Measurements from ENCODE around the gene EPC1. TPM values are rescaled to one million over a fixed set of nuclear protein-coding genes. Genes with fewer than 3 reads are reported as not detected.
A peak's percentile ranks its signal among the peaks of the same experiment; 100 is the strongest.
"Not testable (repeated sequence)": the region's sequence is repeated elsewhere in the genome, so short reads cannot be mapped to it uniquely, and the experiment has no call there.

Gene EPC1
- total and polyA plus RNA-seq, 5 donors from 2014 or later = 46.6 to 218 (median 62.2) TPM

DNA sequence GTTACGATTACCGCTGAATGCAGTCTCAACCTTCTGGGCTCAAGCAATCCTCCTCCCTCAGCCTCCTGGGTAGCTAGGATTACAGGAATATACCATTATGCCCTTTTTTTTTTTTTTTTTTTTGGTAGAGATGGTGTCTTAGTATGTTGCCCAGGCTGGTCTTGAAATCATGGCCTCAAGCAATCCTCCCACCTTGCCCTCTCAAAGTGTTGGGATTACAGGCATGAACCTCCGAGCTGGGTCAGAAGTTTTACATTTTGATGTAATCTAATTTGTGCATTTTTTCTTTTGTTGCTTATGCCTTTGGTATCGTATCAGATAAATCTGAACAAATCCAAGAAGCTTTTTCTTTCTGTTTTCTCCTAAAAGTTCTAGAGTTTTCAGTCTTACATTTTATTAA lies 87.4 kb downstream of the EPC1 start:
- Histone ChIP-seq H3K4me1 (ENCODE audit: control insufficient read depth, insufficient read depth, low read length, poor library complexity, severe bottlenecking) (peaks cover 6% of the 10 kb centered on the region), H3K9me3 (ENCODE audit: control insufficient read depth in 2 of 2, low read length in 2 of 2) (no peaks in the 10 kb centered on the region), H3K36me3 (ENCODE audit: control insufficient read depth, insufficient read depth, low read length) (no peaks in the 10 kb centered on the region), H3K27ac (ENCODE audit: insufficient read depth, low read length, poor library complexity, severe bottlenecking) (no peak overlapping the region), H3K27me3 (ENCODE audit: control insufficient read depth, insufficient read depth, low read length) (no peaks in the 10 kb centered on the region), H3K4me3 (ENCODE audit: low read depth, low read length) (no peak overlapping the region)
- Mint-ChIP-seq H3K27me3 (no peaks in the 10 kb centered on the region), H3K9me3 (no peaks in the 10 kb centered on the region), H3K36me3 (no peaks in the 10 kb centered on the region), H3K4me1 (peaks cover 6 to 16% (median 10%) of the 10 kb centered on the region in 4 donors), H3K27ac (no peak overlapping the region), H3K4me3 (no peak overlapping the region)
- no peak for DNase-seq
- no peak for ATAC-seq (ENCODE audit: low read depth in 2 of 2)

DNA sequence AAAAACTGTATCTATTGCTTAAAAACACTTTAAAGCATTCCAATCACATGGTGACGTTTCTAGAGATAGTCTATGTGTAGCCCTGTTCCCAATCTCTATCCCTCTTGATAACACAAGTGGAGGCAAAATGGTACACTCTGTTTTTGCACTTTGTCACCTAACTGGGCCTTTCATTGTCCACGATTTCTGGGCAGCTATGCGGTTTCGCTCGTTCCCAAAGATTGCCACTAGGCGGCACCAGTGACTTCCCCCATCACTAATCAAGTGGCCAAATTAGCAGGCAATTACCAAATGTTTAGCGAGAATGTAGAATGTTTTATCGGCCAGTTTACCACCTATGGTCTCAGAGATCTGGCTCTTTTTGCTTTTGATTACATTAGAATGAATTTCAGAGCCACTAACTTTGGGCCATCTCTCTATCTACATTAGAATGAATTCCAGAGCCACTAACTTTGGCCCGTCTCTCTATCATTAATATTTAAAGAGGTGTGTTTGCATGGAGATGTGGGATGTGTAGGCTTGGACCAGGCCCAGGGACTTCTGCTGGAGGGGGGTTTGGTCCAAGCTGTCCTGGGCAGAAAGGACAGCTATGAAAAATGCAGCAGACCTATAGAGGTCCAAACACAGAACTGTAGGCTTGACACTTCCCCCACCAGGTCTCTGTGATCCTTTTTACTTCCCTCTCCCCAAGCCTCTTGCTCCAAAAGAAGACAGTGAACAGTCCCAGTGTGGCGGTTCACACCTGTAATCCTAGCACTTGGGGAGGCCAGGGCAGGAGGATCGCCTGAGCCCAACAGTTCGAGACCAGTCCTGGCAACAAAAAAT lies 90.1 kb downstream of the EPC1 start:
- Histone ChIP-seq H3K27me3 (ENCODE audit: control insufficient read depth, insufficient read depth, low read length) (no peaks in the 10 kb centered on the region), H3K4me1 (ENCODE audit: control insufficient read depth, insufficient read depth, low read length, poor library complexity, severe bottlenecking) (peaks cover 6% of the 10 kb centered on the region), H3K27ac (ENCODE audit: insufficient read depth, low read length, poor library complexity, severe bottlenecking) (no peak overlapping the region), H3K9me3 (ENCODE audit: control insufficient read depth in 2 of 2, low read length in 2 of 2) (no peaks in the 10 kb centered on the region), H3K36me3 (ENCODE audit: control insufficient read depth, insufficient read depth, low read length) (no peaks in the 10 kb centered on the region), H3K4me3 (ENCODE audit: low read depth, low read length) (peak overlapping the region; percentile 9)
- H3K4me3 Mint-ChIP-seq = no peak overlapping the region
- peak; percentile 62 to 78 for ATAC-seq (ENCODE audit: low read depth in 2 of 2)
- peak overlapping the region in 2 of 3 donors; percentile 35 to 67 for H3K27ac Mint-ChIP-seq
- peak; percentile 48 to 85 (median 71) for DNase-seq
- no peaks in the 10 kb centered on the region for H3K9me3 Mint-ChIP-seq
- no peaks in the 10 kb centered on the region for H3K27me3 Mint-ChIP-seq
- peaks cover 6 to 11% (median 8%) of the 10 kb centered on the region in 4 donors for H3K4me1 Mint-ChIP-seq
- H3K36me3 Mint-ChIP-seq = no peaks in the 10 kb centered on the region

DNA sequence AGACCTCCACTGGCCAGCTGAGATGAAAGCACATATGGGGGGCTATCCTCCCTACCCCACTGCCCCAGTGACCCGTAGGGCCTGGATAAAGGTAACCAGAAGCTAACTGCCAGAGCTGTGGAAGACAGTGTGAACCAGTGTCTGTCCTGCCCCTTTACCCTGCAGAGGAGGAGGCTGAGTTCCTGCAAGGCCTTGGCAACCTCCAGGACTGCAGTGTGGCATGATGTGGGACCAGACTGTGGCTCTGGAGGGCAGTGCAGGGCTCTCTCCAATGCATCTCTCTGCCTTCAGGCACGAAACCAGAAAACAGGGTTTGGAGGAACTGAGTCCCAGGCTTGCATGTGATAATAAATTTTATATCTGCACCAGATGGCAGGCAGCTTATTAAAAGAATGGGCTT lies 93.1 kb downstream of the EPC1 start:
- Mint-ChIP-seq H3K36me3 (no peaks in the 10 kb centered on the region), H3K9me3 (no peaks in the 10 kb centered on the region), H3K27me3 (no peaks in the 10 kb centered on the region), H3K4me3 (no peak overlapping the region), H3K27ac (no peak overlapping the region), H3K4me1 (peaks cover 6 to 20% (median 14%) of the 10 kb centered on the region in 4 donors)
- ATAC-seq (ENCODE audit: low read depth in 2 of 2) (peak in 1 of 2 donors; percentile 21), DNase-seq (no peak)
- Histone ChIP-seq H3K27me3 (ENCODE audit: control insufficient read depth, insufficient read depth, low read length) (no peaks in the 10 kb centered on the region), H3K4me3 (ENCODE audit: low read depth, low read length) (no peak overlapping the region), H3K27ac (ENCODE audit: insufficient read depth, low read length, poor library complexity, severe bottlenecking) (no peak overlapping the region), H3K36me3 (ENCODE audit: control insufficient read depth, insufficient read depth, low read length) (no peaks in the 10 kb centered on the region), H3K4me1 (ENCODE audit: control insufficient read depth, insufficient read depth, low read length, poor library complexity, severe bottlenecking) (peaks cover 6% of the 10 kb centered on the region), H3K9me3 (ENCODE audit: control insufficient read depth in 2 of 2, low read length in 2 of 2) (no peaks in the 10 kb centered on the region)

DNA sequence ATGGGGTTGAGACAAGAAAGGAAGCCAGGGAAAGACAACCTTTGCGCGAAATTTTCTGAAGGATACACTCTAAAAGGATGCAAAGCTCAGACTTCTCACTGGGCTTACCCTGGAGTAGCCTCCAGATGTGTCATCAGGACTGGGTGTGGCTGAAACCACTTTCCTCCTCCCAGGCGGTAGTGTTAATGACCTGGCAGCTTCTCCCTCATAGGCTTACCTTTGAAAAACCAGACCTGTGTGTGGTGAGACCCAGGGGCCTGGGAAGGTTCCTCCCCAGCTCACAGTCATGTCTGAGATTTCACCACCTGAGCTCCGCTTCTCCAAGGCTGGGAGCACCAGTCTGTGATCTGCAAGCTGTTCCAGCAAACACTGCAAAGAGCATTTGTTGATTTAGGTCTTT lies 93.7 kb downstream of the EPC1 start:
- H3K27me3 ChIP-seq (ENCODE audit: control insufficient read depth, insufficient read depth, low read length) = no peaks in the 10 kb centered on the region
- H3K4me1 ChIP-seq (ENCODE audit: control insufficient read depth, insufficient read depth, low read length, poor library complexity, severe bottlenecking) = peaks cover 6% of the 10 kb centered on the region
- peaks cover 6 to 20% (median 14%) of the 10 kb centered on the region in 4 donors for H3K4me1 Mint-ChIP-seq
- no peaks in the 10 kb centered on the region for H3K36me3 Mint-ChIP-seq
- H3K36me3 ChIP-seq (ENCODE audit: control insufficient read depth, insufficient read depth, low read length) = no peaks in the 10 kb centered on the region
- no peak overlapping the region for H3K27ac Mint-ChIP-seq
- H3K9me3 ChIP-seq (ENCODE audit: control insufficient read depth in 2 of 2, low read length in 2 of 2) = no peaks in the 10 kb centered on the region
- H3K27me3 Mint-ChIP-seq = no peaks in the 10 kb centered on the region
- H3K4me3 ChIP-seq (ENCODE audit: low read depth, low read length) = no peak overlapping the region
- no peak overlapping the region for H3K4me3 Mint-ChIP-seq
- no peaks in the 10 kb centered on the region for H3K9me3 Mint-ChIP-seq
- H3K27ac ChIP-seq (ENCODE audit: insufficient read depth, low read length, poor library complexity, severe bottlenecking) = no peak overlapping the region
- ATAC-seq (ENCODE audit: low read depth in 2 of 2) (no peak), DNase-seq (peak in 1 of 3 donors; percentile 20)

DNA sequence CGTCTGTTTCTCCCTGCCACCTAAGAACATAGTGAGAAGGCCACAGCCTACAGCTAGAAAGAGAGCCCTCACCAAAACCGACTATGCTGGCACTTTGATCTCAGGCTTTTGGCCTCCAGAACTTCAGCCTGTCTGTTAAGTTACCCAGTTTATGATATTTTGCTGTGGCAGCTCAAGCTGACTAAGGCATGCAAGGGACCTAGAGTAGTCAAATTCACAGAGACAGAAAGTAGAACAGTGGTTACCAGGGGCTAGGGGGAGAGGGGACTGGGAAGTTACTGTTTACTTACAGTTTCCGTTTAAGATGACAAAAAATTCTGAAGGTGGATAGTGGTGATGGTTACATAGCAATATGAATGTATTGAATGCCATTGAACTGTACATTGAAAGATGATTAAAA lies 96.5 kb downstream of the EPC1 start:
- H3K9me3 ChIP-seq (ENCODE audit: control insufficient read depth in 2 of 2, low read length in 2 of 2); H3K27me3 ChIP-seq (ENCODE audit: control insufficient read depth, insufficient read depth, low read length); H3K4me1 ChIP-seq (ENCODE audit: control insufficient read depth, insufficient read depth, low read length, poor library complexity, severe bottlenecking); H3K27me3 Mint-ChIP-seq; H3K36me3 Mint-ChIP-seq; H3K4me3 ChIP-seq (ENCODE audit: low read depth, low read length); H3K27ac ChIP-seq (ENCODE audit: insufficient read depth, low read length, poor library complexity, severe bottlenecking); ATAC-seq (ENCODE audit: low read depth in 2 of 2); H3K4me3 Mint-ChIP-seq; H3K9me3 Mint-ChIP-seq; H3K36me3 ChIP-seq (ENCODE audit: control insufficient read depth, insufficient read depth, low read length); DNase-seq: not testable (repeated sequence)
- H3K4me1 Mint-ChIP-seq = peaks cover 0 to 14% (median 8%) of the 10 kb centered on the region in 4 donors
- peak overlapping the region in 1 of 3 donors; percentile 69 for H3K27ac Mint-ChIP-seq

DNA sequence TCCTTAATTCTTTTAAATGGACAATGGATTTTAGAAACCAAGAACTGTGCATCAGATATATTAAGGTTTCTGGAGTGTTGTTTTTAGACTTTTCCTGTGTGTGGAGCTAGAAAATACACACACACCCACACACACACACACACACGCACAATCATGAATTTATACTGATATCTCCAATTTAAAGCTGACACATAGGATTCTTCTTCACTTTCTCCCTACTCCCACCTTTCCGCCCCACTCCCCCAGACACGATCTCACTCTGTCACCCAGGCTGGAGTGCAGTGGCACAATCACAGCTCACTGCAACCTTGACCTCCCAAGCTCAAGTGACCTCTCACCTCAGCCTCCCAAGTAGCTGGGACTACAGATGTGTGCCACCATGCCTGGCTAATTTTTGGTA lies 100.3 kb downstream of the EPC1 start:
- H3K9me3 Mint-ChIP-seq = peaks cover 0 to under 1% (median 0%) of the 10 kb centered on the region in 7 donors
- Histone ChIP-seq H3K4me3 (ENCODE audit: low read depth, low read length) (no peak overlapping the region), H3K4me1 (ENCODE audit: control insufficient read depth, insufficient read depth, low read length, poor library complexity, severe bottlenecking) (no peaks in the 10 kb centered on the region), H3K27me3 (ENCODE audit: control insufficient read depth, insufficient read depth, low read length) (no peaks in the 10 kb centered on the region), H3K27ac (ENCODE audit: insufficient read depth, low read length, poor library complexity, severe bottlenecking) (no peak overlapping the region), H3K9me3 (ENCODE audit: control insufficient read depth in 2 of 2, low read length in 2 of 2) (no peaks in the 10 kb centered on the region), H3K36me3 (ENCODE audit: control insufficient read depth, insufficient read depth, low read length) (no peaks in the 10 kb centered on the region)
- peaks cover 4 to 17% (median 9%) of the 10 kb centered on the region in 4 donors for H3K4me1 Mint-ChIP-seq
- ATAC-seq (ENCODE audit: low read depth in 2 of 2) (no peak), DNase-seq (no peak)
- peak overlapping the region in 2 of 4 donors; percentile 26 to 63 for H3K4me3 Mint-ChIP-seq
- no peaks in the 10 kb centered on the region for H3K36me3 Mint-ChIP-seq
- H3K27me3 Mint-ChIP-seq = no peaks in the 10 kb centered on the region
- no peak overlapping the region for H3K27ac Mint-ChIP-seq

DNA sequence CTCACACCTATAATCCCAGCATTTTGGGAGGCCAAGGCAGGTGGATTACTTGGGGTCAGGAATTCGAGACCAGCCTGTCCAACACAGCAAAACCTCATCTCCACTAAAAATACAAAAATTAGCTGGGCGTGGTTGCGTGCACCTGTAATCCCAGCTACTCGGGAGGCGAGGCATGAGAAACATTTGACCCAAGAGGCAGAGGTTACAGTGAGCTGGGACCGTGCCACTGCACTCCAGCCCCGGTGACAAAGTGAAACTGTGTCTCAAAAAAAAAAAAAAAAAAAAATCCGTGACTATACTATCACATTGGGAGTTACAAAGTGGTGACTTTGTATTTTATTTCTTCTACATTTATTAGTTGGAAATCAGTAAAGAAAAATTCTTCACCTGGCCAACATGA lies 101.2 kb downstream of the EPC1 start:
- no peaks in the 10 kb centered on the region for H3K27me3 Mint-ChIP-seq
- no peak overlapping the region for H3K4me3 Mint-ChIP-seq
- H3K36me3 Mint-ChIP-seq = no peaks in the 10 kb centered on the region
- peaks cover 0 to 1% (median 0%) of the 10 kb centered on the region in 7 donors for H3K9me3 Mint-ChIP-seq
- H3K4me1 Mint-ChIP-seq = peaks cover 4 to 17% (median 9%) of the 10 kb centered on the region in 4 donors
- H3K36me3 ChIP-seq (ENCODE audit: control insufficient read depth, insufficient read depth, low read length) = no peaks in the 10 kb centered on the region
- no peak overlapping the region for H3K27ac Mint-ChIP-seq
- H3K4me1 ChIP-seq (ENCODE audit: control insufficient read depth, insufficient read depth, low read length, poor library complexity, severe bottlenecking) = no peaks in the 10 kb centered on the region
- no peak overlapping the region for H3K4me3 ChIP-seq (ENCODE audit: low read depth, low read length)
- DNase-seq (no peak), ATAC-seq (ENCODE audit: low read depth in 2 of 2) (no peak)
- H3K27me3 ChIP-seq (ENCODE audit: control insufficient read depth, insufficient read depth, low read length) = no peaks in the 10 kb centered on the region
- H3K27ac ChIP-seq (ENCODE audit: insufficient read depth, low read length, poor library complexity, severe bottlenecking) = no peak overlapping the region
- H3K9me3 ChIP-seq (ENCODE audit: control insufficient read depth in 2 of 2, low read length in 2 of 2) = no peaks in the 10 kb centered on the region

All from CD4-positive, CD25-positive, alpha-beta regulatory T cell (primary cell).